Loucy (cell line): ENCODE results near the gene SCYL1.

Experiments
- H2AFZ ChIP-seq: fragments of 200-600 bp; sonication (generic); 2 replicates; pipeline ENCODE4 v1.6.0; 2016; ENCODE audit warnings: antibody characterized with exemption, mild to moderate bottlenecking, low read length, moderate library complexity
- H3F3A ChIP-seq: fragments of 200-600 bp; 2 replicates; pipeline ENCODE4 v1.6.0; 2016; ENCODE audit warnings: antibody characterized with exemption, low read depth, mild to moderate bottlenecking
- H3K27me3 ChIP-seq: fragments of 200-600 bp; sonication (generic); 2 replicates; pipeline ENCODE4 v1.6.1; 2014; ENCODE audit warnings: low read length, mild to moderate bottlenecking; ENCODE audit not compliant: insufficient read depth, poor library complexity, severe bottlenecking
- H3K36me3 ChIP-seq: fragments of 200-600 bp; sonication (generic); 2 replicates; pipeline ENCODE4 v1.6.1; 2016; ENCODE audit warnings: low read length; ENCODE audit not compliant: insufficient read depth
- H3K4me1 ChIP-seq: fragments of 200-600 bp; sonication (generic); 2 replicates; pipeline ENCODE4 v1.5.1; 2014; ENCODE audit warnings: low read length, mild to moderate bottlenecking; ENCODE audit not compliant: insufficient read depth, poor library complexity, severe bottlenecking
- H3K4me2 ChIP-seq: fragments of 200-600 bp; sonication (generic); 2 replicates; pipeline ENCODE4 v1.6.0; 2014; ENCODE audit warnings: antibody characterized with exemption, low read length, low read depth, mild to moderate bottlenecking; ENCODE audit not compliant: poor library complexity, severe bottlenecking
- H3K4me3 ChIP-seq: fragments of 200-600 bp; sonication (generic); 2 replicates; pipeline ENCODE4 v1.5.1; 2014; ENCODE audit warnings: low read length, mild to moderate bottlenecking, mixed read lengths; ENCODE audit not compliant: poor library complexity, severe bottlenecking
- H3K79me2 ChIP-seq: fragments of 200-600 bp; sonication (generic); 2 replicates; pipeline ENCODE4 v1.6.1; 2014; ENCODE audit warnings: low read length; ENCODE audit not compliant: insufficient read depth
- H3K9ac ChIP-seq: fragments of 200-600 bp; sonication (generic); 2 replicates; pipeline ENCODE4 v1.6.0; 2014; ENCODE audit warnings: mild to moderate bottlenecking, low read depth, low read length, moderate library complexity; ENCODE audit not compliant: poor library complexity, severe bottlenecking
- H3K9me2 ChIP-seq: fragments of 200-600 bp; sonication (generic); replicated peaks from 2 replicates; pipeline ENCODE4 v1.6.1; 2016; ENCODE audit warnings: low read depth, low read length, mixed read lengths
- H3K9me3 ChIP-seq: fragments of 200-600 bp; sonication (generic); 2 replicates; pipeline ENCODE4 v1.6.1; 2014; ENCODE audit warnings: mild to moderate bottlenecking, antibody characterized with exemption, low read length, low read depth; ENCODE audit not compliant: insufficient read depth
- H4K20me1 ChIP-seq: fragments of 200-600 bp; sonication (generic); 2 replicates; pipeline ENCODE4 v1.6.0; 2014; ENCODE audit warnings: antibody characterized with exemption, low read length, mild to moderate bottlenecking; ENCODE audit not compliant: insufficient read depth, poor library complexity, severe bottlenecking
- CTCF ChIP-seq: fragments of 200-600 bp; sonication (generic); conservative IDR thresholded peaks from 2 replicates; pipeline ENCODE4 v1.5.1; 2014; ENCODE audit warnings: mild to moderate bottlenecking, antibody characterized with exemption, low read length
- EZH2phosphoT487 ChIP-seq: fragments of 200-600 bp; IDR thresholded peaks from 2 replicates; pipeline ENCODE4 v1.6.1; 2018; ENCODE audit warnings: antibody characterized with exemption, mild to moderate bottlenecking, moderate library complexity, borderline replicate concordance

The SCYL1 gene

GRCh38 chr11:65585396-65586246 lies 60.7 kb downstream of the SCYL1 start:
- H4K20me1 ChIP-seq: peaks cover 2% of the 10 kb centered on the region
- H3K9me2 ChIP-seq: no peaks in the 10 kb centered on the region
- H3F3A ChIP-seq: no peaks in the 10 kb centered on the region
- H3K4me2 ChIP-seq: no peak overlapping the region
- peaks cover 20% of the 10 kb centered on the region for H3K4me1 ChIP-seq
- TF ChIP-seq EZH2phosphoT487 (no peak), CTCF (no peak)
- no peak overlapping the region for H2AFZ ChIP-seq
- no peaks in the 10 kb centered on the region for H3K36me3 ChIP-seq
- no peak overlapping the region for H3K4me3 ChIP-seq
- H3K27me3 ChIP-seq: no peaks in the 10 kb centered on the region
- no peaks in the 10 kb centered on the region for H3K9me3 ChIP-seq
- no peak overlapping the region for H3K9ac ChIP-seq
- H3K79me2 ChIP-seq: no peaks in the 10 kb centered on the region

DNA sequence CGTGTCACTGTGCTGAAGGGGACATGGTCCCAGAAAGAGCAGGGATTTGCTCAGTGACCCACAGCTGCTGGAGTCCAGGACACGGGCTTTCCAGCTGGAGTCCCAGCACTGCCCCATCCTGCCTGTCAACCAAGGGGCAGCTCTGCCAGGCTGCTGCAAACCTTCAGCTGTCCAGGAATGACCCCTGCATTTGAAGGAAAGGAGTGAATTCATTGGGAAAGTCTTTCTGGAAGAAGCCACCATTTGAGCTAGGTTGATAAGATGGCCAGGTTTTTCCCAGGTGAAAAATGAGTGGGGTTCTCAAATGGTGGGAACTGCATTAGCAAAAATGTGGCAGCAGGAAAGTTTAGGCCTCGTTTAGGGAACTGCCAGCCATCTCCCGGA lies 61.4 kb downstream of the SCYL1 start:
- Histone ChIP-seq H3K9ac (no peak overlapping the region), H3K79me2 (no peaks in the 10 kb centered on the region), H4K20me1 (peaks cover 2% of the 10 kb centered on the region), H3K9me3 (no peaks in the 10 kb centered on the region), H3K27me3 (no peaks in the 10 kb centered on the region), H3K4me1 (peaks cover 20% of the 10 kb centered on the region), H3K9me2 (no peaks in the 10 kb centered on the region), H2AFZ (no peak overlapping the region), H3K36me3 (no peaks in the 10 kb centered on the region), H3K4me3 (no peak overlapping the region), H3K4me2 (no peak overlapping the region), H3F3A (no peaks in the 10 kb centered on the region)
- TF ChIP-seq CTCF (no peak), EZH2phosphoT487 (no peak)

- Histone ChIP-seq H4K20me1 (peaks cover 2% of the 10 kb centered on the region), H3K4me3 (no peak overlapping the region), H3K36me3 (no peaks in the 10 kb centered on the region), H3K27me3 (no peaks in the 10 kb centered on the region), H3K4me2 (no peak overlapping the region), H3K9me3 (no peaks in the 10 kb centered on the region), H3K4me1 (peaks cover 20% of the 10 kb centered on the region), H3F3A (no peaks in the 10 kb centered on the region), H3K79me2 (no peaks in the 10 kb centered on the region), H2AFZ (no peak overlapping the region), H3K9ac (no peak overlapping the region), H3K9me2 (no peaks in the 10 kb centered on the region)
- TF ChIP-seq EZH2phosphoT487: no peak
- TF ChIP-seq CTCF: no peak
These were observed 61.8 kb downstream of the SCYL1 start for GRCh38 chr11:65586676-65587075.
